Measurements from ENCODE around the gene ZBTB16. TPM values are rescaled to one million over a fixed set of nuclear protein-coding genes. Genes with fewer than 3 reads are reported as not detected.

ZBTB16 gene
- total RNA-seq, 1 donor from 2014 or later, result 39.4 TPM

DNA sequence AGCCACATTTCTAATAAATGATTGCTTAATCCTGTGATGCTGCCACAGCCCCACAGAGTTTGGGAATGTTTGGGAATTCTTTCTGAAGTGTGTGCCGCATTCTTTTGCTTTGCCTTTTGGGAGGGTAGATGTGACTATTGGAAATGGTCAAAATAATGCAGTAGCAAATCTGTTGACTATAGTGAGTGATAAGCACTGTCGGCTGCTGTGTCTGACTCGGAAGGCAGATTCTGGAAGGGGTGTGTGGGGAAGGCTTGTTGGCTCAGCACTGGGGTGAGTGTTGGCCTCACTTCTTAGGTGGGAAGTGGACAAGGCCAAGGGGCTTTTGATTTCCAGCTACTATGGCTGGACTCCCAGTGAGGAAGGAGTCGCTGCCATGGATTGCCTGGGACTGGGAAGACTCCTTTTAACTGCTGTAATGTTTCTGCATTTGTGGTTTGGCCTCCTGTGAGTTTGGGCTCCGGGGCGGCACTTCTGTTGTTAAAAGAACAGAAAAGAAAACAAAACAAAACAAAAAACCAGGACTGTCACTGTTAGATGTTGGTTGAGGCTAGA is 20.1 kb downstream of the ZBTB16 start:
- H3K4me1 Mint-ChIP-seq, result peaks cover 92% of the 10 kb centered on the region

DNA sequence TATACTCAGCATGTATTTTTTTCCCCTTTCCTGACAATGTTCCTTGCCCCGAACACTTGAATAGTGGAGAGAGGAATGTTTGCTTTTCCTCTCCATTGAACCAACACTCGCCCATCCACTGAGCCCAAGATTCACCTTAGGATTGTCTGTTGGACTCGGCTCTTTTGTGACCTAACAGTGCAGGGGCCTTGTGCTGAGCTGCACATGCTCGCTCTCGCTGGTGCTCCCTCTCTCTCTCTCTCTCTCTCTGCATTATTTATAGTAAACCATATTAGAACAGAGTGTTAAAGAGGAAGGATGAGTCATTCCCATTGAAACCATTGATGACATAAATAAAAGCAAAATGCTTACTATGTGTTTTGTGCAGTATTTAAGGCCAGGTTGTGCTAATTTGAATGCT is 20.7 kb downstream of the ZBTB16 start:
- H3K4me1 Mint-ChIP-seq, result peaks cover 92% of the 10 kb centered on the region
- no peaks in the 10 kb centered on the region for H3K27me3 Mint-ChIP-seq (ENCODE audit: low read depth)
- no peaks in the 10 kb centered on the region for H3K36me3 Mint-ChIP-seq (ENCODE audit: low read depth)
- peak overlapping the region; percentile 97 for H3K27ac Mint-ChIP-seq (ENCODE audit: unreplicated experiment)
- DNase-seq (ENCODE audit: low read depth, low spot score), result no peak
- H3K4me3 Mint-ChIP-seq, result peak overlapping the region; percentile 22
- TF ChIP-seq, protein P1, sequence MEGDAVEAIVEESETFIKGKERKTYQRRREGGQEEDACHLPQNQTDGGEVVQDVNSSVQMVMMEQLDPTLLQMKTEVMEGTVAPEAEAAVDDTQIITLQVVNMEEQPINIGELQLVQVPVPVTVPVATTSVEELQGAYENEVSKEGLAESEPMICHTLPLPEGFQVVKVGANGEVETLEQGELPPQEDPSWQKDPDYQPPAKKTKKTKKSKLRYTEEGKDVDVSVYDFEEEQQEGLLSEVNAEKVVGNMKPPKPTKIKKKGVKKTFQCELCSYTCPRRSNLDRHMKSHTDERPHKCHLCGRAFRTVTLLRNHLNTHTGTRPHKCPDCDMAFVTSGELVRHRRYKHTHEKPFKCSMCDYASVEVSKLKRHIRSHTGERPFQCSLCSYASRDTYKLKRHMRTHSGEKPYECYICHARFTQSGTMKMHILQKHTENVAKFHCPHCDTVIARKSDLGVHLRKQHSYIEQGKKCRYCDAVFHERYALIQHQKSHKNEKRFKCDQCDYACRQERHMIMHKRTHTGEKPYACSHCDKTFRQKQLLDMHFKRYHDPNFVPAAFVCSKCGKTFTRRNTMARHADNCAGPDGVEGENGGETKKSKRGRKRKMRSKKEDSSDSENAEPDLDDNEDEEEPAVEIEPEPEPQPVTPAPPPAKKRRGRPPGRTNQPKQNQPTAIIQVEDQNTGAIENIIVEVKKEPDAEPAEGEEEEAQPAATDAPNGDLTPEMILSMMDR (conservative IDR thresholded peaks at IDR 0.05), result no peak
- H3K9me3 Mint-ChIP-seq, result no peaks in the 10 kb centered on the region

More for the DNA sequence above, 20.1 kb downstream of the ZBTB16 start:
- no peak for DNase-seq (ENCODE audit: low read depth, low spot score)
- TF ChIP-seq, protein P1 (conservative IDR thresholded peaks at IDR 0.05), result no peak
- H3K9me3 Mint-ChIP-seq, result no peaks in the 10 kb centered on the region
- H3K27ac Mint-ChIP-seq (ENCODE audit: unreplicated experiment), result peak overlapping the region; percentile 97
- H3K27me3 Mint-ChIP-seq (ENCODE audit: low read depth), result no peaks in the 10 kb centered on the region
- peak overlapping the region; percentile 0 for H3K4me3 Mint-ChIP-seq
- H3K36me3 Mint-ChIP-seq (ENCODE audit: low read depth), result no peaks in the 10 kb centered on the region

GRCh38 chr11:114080769-114081168 is 21.3 kb downstream of the ZBTB16 start:
- Mint-ChIP-seq H3K27ac (ENCODE audit: unreplicated experiment) (no peak overlapping the region), H3K27me3 (ENCODE audit: low read depth) (no peaks in the 10 kb centered on the region), H3K4me3 (no peak overlapping the region)

DNA sequence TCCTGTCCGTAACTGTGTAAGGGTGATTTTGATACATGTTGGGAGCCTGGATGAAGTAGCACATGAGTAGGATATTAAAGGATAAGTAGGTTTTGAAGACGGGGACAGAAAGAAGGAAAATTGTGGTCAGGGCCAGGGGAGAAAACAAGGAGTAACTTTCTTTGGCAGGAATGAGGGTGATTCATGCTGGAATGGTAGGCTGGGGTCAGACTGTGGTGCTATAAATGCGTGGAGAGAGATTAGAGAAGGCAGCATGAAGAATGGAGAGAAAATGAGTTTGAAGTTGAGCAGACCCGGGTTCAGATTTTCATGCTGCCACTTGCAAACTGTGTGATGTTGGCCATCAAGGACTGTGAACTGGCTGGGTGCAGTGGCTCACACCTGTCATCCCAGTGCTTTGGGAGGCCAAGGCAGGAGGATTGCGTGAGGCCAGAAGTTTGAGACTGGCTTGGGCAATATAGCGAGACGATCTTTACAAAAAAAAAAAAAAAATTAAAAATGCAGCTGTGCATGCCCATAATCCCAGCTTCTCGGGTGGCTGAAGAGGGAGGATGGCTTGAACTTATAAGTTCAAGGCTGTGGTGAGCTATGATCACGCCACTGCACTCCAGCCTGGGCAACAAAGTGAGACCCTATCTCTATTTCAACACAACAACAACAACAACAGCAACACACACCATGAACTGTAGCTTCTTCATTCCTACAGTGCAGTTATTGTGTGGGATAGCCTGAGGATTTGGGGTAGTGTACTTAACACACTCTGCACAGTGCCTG is 22.3 kb downstream of the ZBTB16 start:
- no peaks in the 10 kb centered on the region for H3K27me3 Mint-ChIP-seq (ENCODE audit: low read depth)
- no peaks in the 10 kb centered on the region for H3K9me3 Mint-ChIP-seq
- peaks cover 92% of the 10 kb centered on the region for H3K4me1 Mint-ChIP-seq
- H3K36me3 Mint-ChIP-seq (ENCODE audit: low read depth), result no peaks in the 10 kb centered on the region
- DNase-seq (ENCODE audit: low read depth, low spot score), result no peak
- TF ChIP-seq, protein P1 (conservative IDR thresholded peaks at IDR 0.05), result no peak
- H3K27ac Mint-ChIP-seq (ENCODE audit: unreplicated experiment), result peak overlapping the region; percentile 9
- no peak overlapping the region for H3K4me3 Mint-ChIP-seq

More at GRCh38 chr11:114080769-114081168, 21.3 kb downstream of the ZBTB16 start:
- DNase-seq (ENCODE audit: low read depth, low spot score), result no peak
- TF ChIP-seq, protein P1 (conservative IDR thresholded peaks at IDR 0.05), result no peak
- Mint-ChIP-seq H3K9me3 (no peaks in the 10 kb centered on the region), H3K4me1 (peaks cover 95% of the 10 kb centered on the region), H3K36me3 (ENCODE audit: low read depth) (no peaks in the 10 kb centered on the region)

DNA sequence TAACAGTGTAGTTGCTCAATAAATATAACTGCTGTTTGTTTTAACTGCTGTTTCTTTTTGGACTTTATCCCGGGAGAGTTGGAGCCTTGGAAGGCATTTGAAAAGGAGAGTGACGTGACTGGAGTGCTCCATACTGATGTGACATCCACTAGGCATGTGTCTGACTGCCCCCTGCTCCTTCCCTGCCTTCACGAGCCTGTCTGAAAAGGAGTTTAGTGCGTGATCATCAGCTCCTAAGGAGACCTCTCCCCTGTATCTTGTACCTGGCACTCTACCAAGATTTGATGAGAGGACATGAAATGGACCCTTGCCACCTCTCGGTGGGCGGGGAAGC is 22.9 kb downstream of the ZBTB16 start:
- no peak overlapping the region for H3K27ac Mint-ChIP-seq (ENCODE audit: unreplicated experiment)
- TF ChIP-seq, protein P1 (conservative IDR thresholded peaks at IDR 0.05), result no peak
- peaks cover 5% of the 10 kb centered on the region for H3K36me3 Mint-ChIP-seq (ENCODE audit: low read depth)
- peaks cover 92% of the 10 kb centered on the region for H3K4me1 Mint-ChIP-seq
- H3K9me3 Mint-ChIP-seq, result no peaks in the 10 kb centered on the region
- H3K27me3 Mint-ChIP-seq (ENCODE audit: low read depth), result no peaks in the 10 kb centered on the region
- no peak for DNase-seq (ENCODE audit: low read depth, low spot score)
- H3K4me3 Mint-ChIP-seq, result no peak overlapping the region
